Measurements from ENCODE around the gene LRRC32.

LRRC32 gene

GRCh38 chr11:76642341-76642740 lies 28.2 kb downstream of the LRRC32 start:
- no peak overlapping the region for H3K14ac ChIP-seq (ENCODE audit: low read length)
- no peak overlapping the region for H2BK12ac ChIP-seq (ENCODE audit: low read length)
- no peak overlapping the region for H3K9ac ChIP-seq (ENCODE audit: low read length)
- H4K91ac ChIP-seq (ENCODE audit: low read depth, low read length) = no peak overlapping the region
- no peak overlapping the region for H3K4me2 ChIP-seq (ENCODE audit: low read length)
- no peaks in the 10 kb centered on the region for H3K36me3 ChIP-seq (ENCODE audit: control insufficient read depth in 1 of 2, insufficient read depth in 2 of 2, low read length in 2 of 2)
- no peak overlapping the region for H4K12ac ChIP-seq (ENCODE audit: low read depth, low read length)
- no peak overlapping the region for H4K8ac ChIP-seq (ENCODE audit: low read depth, low read length)
- H2AK5ac ChIP-seq (ENCODE audit: low read length) = no peak overlapping the region
- H3K27me3 ChIP-seq (ENCODE audit: insufficient read depth, low read length) = no peaks in the 10 kb centered on the region
- H2BK5ac ChIP-seq (ENCODE audit: low read depth, low read length, poor library complexity) = no peak overlapping the region
- H3K9me3 ChIP-seq (ENCODE audit: insufficient read depth, low read depth, low read length) = no peaks in the 10 kb centered on the region
- no peak overlapping the region for H3K4me3 ChIP-seq (ENCODE audit: low read depth, low read length)
- H3K18ac ChIP-seq (ENCODE audit: low read length) = no peak overlapping the region
- no peak for DNase-seq
- H3K79me2 ChIP-seq (ENCODE audit: control insufficient read depth, insufficient read depth, low read length, poor library complexity) = no peaks in the 10 kb centered on the region
- no peak overlapping the region for H3K23ac ChIP-seq (ENCODE audit: low read length)
- H3K4ac ChIP-seq (ENCODE audit: low read depth, low read length) = no peak overlapping the region
- no CpG with 5 or more reads among the region's 8 CpGs for WGBS (ENCODE audit: extremely low coverage, insufficient coverage, insufficient read length)
- H2AFZ ChIP-seq (ENCODE audit: insufficient read depth, low read length, poor library complexity) = no peak overlapping the region
- peaks cover 2% of the 10 kb centered on the region for H3K79me1 ChIP-seq (ENCODE audit: low read length)
- H3K4me1 ChIP-seq (ENCODE audit: control insufficient read depth in 1 of 2, insufficient read depth in 2 of 2, low read length in 2 of 2) = peaks cover 0 to 2% of the 10 kb centered on the region in 2 experiments
- H2BK120ac ChIP-seq (ENCODE audit: insufficient read depth, low read length, poor library complexity) = no peak overlapping the region
- no peak overlapping the region for H3K27ac ChIP-seq (ENCODE audit: low read depth, low read length)

GRCh38 chr11:76641905-76642304 lies 28.6 kb downstream of the LRRC32 start:
- Histone ChIP-seq H2BK12ac (ENCODE audit: low read length) (no peak overlapping the region), H3K4me3 (ENCODE audit: low read depth, low read length) (no peak overlapping the region), H2AFZ (ENCODE audit: insufficient read depth, low read length, poor library complexity) (no peak overlapping the region), H3K36me3 (ENCODE audit: control insufficient read depth in 1 of 2, insufficient read depth in 2 of 2, low read length in 2 of 2) (no peaks in the 10 kb centered on the region), H4K91ac (ENCODE audit: low read depth, low read length) (peak overlapping the region; percentile 2), H4K12ac (ENCODE audit: low read depth, low read length) (no peak overlapping the region), H3K9me3 (ENCODE audit: insufficient read depth, low read depth, low read length) (no peaks in the 10 kb centered on the region), H3K27ac (ENCODE audit: low read depth, low read length) (no peak overlapping the region), H2BK120ac (ENCODE audit: insufficient read depth, low read length, poor library complexity) (no peak overlapping the region), H3K9ac (ENCODE audit: low read length) (no peak overlapping the region), H4K8ac (ENCODE audit: low read depth, low read length) (no peak overlapping the region), H3K79me1 (ENCODE audit: low read length) (peaks cover 2% of the 10 kb centered on the region), H3K4me1 (ENCODE audit: control insufficient read depth in 1 of 2, insufficient read depth in 2 of 2, low read length in 2 of 2) (peaks cover 0 to 2% of the 10 kb centered on the region in 2 experiments), H3K4me2 (ENCODE audit: low read length) (no peak overlapping the region), H3K14ac (ENCODE audit: low read length) (no peak overlapping the region), H2BK5ac (ENCODE audit: low read depth, low read length, poor library complexity) (no peak overlapping the region), H3K27me3 (ENCODE audit: insufficient read depth, low read length) (no peaks in the 10 kb centered on the region), H3K79me2 (ENCODE audit: control insufficient read depth, insufficient read depth, low read length, poor library complexity) (no peaks in the 10 kb centered on the region), H2AK5ac (ENCODE audit: low read length) (no peak overlapping the region), H3K23ac (ENCODE audit: low read length) (no peak overlapping the region), H3K18ac (ENCODE audit: low read length) (no peak overlapping the region), H3K4ac (ENCODE audit: low read depth, low read length) (no peak overlapping the region)
- no CpG with 5 or more reads among the region's 4 CpGs for WGBS (ENCODE audit: extremely low coverage, insufficient coverage, insufficient read length)
- no peak for DNase-seq

GRCh38 chr11:76640501-76640900 lies 30.0 kb downstream of the LRRC32 start:
- Histone ChIP-seq H4K8ac (ENCODE audit: low read depth, low read length) (no peak overlapping the region), H2AFZ (ENCODE audit: insufficient read depth, low read length, poor library complexity) (no peak overlapping the region), H3K18ac (ENCODE audit: low read length) (no peak overlapping the region), H3K79me2 (ENCODE audit: control insufficient read depth, insufficient read depth, low read length, poor library complexity) (no peaks in the 10 kb centered on the region), H3K27me3 (ENCODE audit: insufficient read depth, low read length) (no peaks in the 10 kb centered on the region), H4K91ac (ENCODE audit: low read depth, low read length) (no peak overlapping the region), H3K9me3 (ENCODE audit: insufficient read depth, low read depth, low read length) (no peaks in the 10 kb centered on the region), H2BK120ac (ENCODE audit: insufficient read depth, low read length, poor library complexity) (no peak overlapping the region), H3K9ac (ENCODE audit: low read length) (no peak overlapping the region), H3K23ac (ENCODE audit: low read length) (no peak overlapping the region), H3K4me3 (ENCODE audit: low read depth, low read length) (no peak overlapping the region), H2BK5ac (ENCODE audit: low read depth, low read length, poor library complexity) (no peak overlapping the region), H3K79me1 (ENCODE audit: low read length) (peaks cover 2% of the 10 kb centered on the region), H3K4me2 (ENCODE audit: low read length) (no peak overlapping the region), H3K4ac (ENCODE audit: low read depth, low read length) (no peak overlapping the region), H2AK5ac (ENCODE audit: low read length) (no peak overlapping the region), H3K36me3 (ENCODE audit: control insufficient read depth in 1 of 2, insufficient read depth in 2 of 2, low read length in 2 of 2) (no peaks in the 10 kb centered on the region), H3K14ac (ENCODE audit: low read length) (no peak overlapping the region), H4K12ac (ENCODE audit: low read depth, low read length) (no peak overlapping the region), H3K4me1 (ENCODE audit: control insufficient read depth in 1 of 2, insufficient read depth in 2 of 2, low read length in 2 of 2) (peaks cover 0 to 4% of the 10 kb centered on the region in 2 experiments), H3K27ac (ENCODE audit: low read depth, low read length) (no peak overlapping the region), H2BK12ac (ENCODE audit: low read length) (no peak overlapping the region)
- DNase-seq = peak in 1 of 2 donors; percentile 43
- no CpG with 5 or more reads among the region's 5 CpGs for WGBS (ENCODE audit: extremely low coverage, insufficient coverage, insufficient read length)

GRCh38 chr11:76639621-76640020 lies 30.9 kb downstream of the LRRC32 start:
- DNase-seq = no peak
- no peak overlapping the region for H3K27ac ChIP-seq (ENCODE audit: low read depth, low read length)
- H3K23ac ChIP-seq (ENCODE audit: low read length) = no peak overlapping the region

More at GRCh38 chr11:76639621-76640020, 30.9 kb downstream of the LRRC32 start:
- Histone ChIP-seq H3K36me3 (ENCODE audit: control insufficient read depth in 1 of 2, insufficient read depth in 2 of 2, low read length in 2 of 2) (no peaks in the 10 kb centered on the region), H2BK5ac (ENCODE audit: low read depth, low read length, poor library complexity) (no peak overlapping the region), H3K4me2 (ENCODE audit: low read length) (no peak overlapping the region), H3K27me3 (ENCODE audit: insufficient read depth, low read length) (no peaks in the 10 kb centered on the region), H2BK120ac (ENCODE audit: insufficient read depth, low read length, poor library complexity) (no peak overlapping the region), H4K12ac (ENCODE audit: low read depth, low read length) (no peak overlapping the region), H4K8ac (ENCODE audit: low read depth, low read length) (no peak overlapping the region), H3K9me3 (ENCODE audit: insufficient read depth, low read depth, low read length) (no peaks in the 10 kb centered on the region), H3K4me3 (ENCODE audit: low read depth, low read length) (no peak overlapping the region), H3K79me1 (ENCODE audit: low read length) (no peaks in the 10 kb centered on the region), H3K18ac (ENCODE audit: low read length) (no peak overlapping the region), H2AFZ (ENCODE audit: insufficient read depth, low read length, poor library complexity) (no peak overlapping the region), H2AK5ac (ENCODE audit: low read length) (no peak overlapping the region), H3K4ac (ENCODE audit: low read depth, low read length) (no peak overlapping the region), H3K14ac (ENCODE audit: low read length) (no peak overlapping the region), H3K79me2 (ENCODE audit: control insufficient read depth, insufficient read depth, low read length, poor library complexity) (no peaks in the 10 kb centered on the region), H4K91ac (ENCODE audit: low read depth, low read length) (no peak overlapping the region), H3K9ac (ENCODE audit: low read length) (no peak overlapping the region), H2BK12ac (ENCODE audit: low read length) (no peak overlapping the region), H3K4me1 (ENCODE audit: control insufficient read depth in 1 of 2, insufficient read depth in 2 of 2, low read length in 2 of 2) (peaks cover 0 to 8% of the 10 kb centered on the region in 2 experiments)
- WGBS (ENCODE audit: extremely low coverage, insufficient coverage, insufficient read length) = no CpG with 5 or more reads among the region's 2 CpGs
